Activated gamma-delta T cell (primary cell): Measurements from ENCODE around the gene PTPN14.

Experiments
- DNase-seq: peaks from one replicate; lab custom pipeline; 2025; lab: John Stamatoyannopoulos, UW

The PTPN14 gene

DNA sequence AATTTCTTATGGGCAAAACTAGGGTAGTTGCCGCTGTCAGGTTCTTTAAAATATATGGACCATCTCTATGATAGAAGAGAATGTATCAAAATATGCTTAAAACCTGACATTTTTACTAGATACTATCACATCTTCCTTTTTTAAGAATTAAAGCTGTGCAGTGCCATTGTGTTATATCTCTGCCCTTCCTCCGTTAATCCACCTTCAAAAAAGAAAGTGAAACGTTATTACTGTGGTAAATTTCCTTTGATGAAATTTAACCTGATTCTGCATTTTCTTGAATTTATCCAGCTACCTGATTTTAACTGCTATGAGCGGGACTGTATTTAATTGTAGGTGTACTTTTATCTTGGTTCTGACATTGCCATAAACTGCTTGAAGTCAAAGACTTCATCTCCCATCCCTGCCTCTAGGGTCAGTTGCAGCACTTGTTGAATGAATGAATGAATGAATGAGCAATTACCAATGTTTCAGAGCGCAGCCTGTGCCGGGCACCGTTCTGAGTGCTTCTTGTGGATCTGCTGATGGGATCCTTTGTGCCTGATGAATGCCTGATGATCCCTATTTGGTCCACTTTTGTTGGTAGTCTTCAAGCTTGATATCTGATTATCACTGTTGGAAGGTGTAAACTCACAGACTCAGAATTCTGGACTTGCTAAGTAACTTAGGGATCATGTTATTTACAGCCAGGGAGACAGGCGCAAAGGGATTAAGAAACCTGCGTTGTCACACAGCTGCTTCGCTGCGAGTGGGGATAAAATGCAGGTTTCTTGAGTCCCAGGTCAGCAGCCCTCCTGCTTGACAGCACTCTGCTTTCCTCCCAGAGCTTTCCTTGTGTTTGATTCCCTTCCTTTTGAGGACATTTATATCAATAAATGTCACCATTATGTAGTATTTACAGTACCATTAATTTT is 240.4 kb downstream of the PTPN14 start:
- DNase-seq, result no peak

GRCh38 chr1:214310010-214310409 is 241.4 kb downstream of the PTPN14 start:
- no peak for DNase-seq

DNA sequence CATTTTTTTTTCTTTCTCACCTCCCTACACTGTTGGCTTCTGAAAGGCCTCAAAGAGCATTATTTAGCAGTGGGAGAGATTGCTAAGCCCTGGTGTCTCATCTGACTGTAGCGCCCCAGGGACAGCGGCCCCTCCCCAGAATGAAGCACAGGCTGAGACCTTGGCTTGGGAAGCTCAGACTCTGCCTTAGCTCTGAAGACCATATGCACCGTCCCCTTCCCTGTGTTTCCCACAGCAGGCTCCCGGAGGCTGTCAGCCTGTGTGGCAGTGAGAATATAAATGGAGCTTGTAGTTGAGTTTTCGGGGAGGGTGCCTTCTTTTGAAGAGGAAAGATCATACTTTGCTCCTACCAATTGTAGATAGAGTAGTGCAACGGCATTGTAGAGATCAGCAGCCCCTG is 245.1 kb downstream of the PTPN14 start:
- DNase-seq, result no peak

- no peak for DNase-seq
Measured at GRCh38 chr1:214305164-214305751, 246.1 kb downstream of the PTPN14 start.

- no peak for DNase-seq
Measured at GRCh38 chr1:214303141-214303930, 248.1 kb downstream of the PTPN14 start.

DNA sequence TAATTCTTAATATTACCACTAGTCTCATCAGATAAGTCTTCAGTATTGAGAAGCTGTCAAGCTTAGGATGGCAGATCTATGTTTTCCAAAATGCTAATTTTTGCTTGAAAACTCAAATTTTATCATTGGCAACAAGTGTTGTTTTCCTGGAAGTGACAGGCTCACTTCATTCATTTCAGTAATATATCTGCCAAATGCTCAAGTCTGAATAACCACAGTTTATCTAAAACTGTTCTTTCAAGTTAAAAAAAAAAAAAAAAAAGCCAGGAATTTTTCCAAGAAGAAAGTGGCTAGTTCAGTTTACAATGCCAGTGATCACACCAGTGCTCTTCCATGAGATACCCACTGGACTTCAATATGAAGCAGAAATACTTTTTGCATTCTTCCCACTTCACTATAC is 249.9 kb downstream of the PTPN14 start:
- no peak for DNase-seq

DNA sequence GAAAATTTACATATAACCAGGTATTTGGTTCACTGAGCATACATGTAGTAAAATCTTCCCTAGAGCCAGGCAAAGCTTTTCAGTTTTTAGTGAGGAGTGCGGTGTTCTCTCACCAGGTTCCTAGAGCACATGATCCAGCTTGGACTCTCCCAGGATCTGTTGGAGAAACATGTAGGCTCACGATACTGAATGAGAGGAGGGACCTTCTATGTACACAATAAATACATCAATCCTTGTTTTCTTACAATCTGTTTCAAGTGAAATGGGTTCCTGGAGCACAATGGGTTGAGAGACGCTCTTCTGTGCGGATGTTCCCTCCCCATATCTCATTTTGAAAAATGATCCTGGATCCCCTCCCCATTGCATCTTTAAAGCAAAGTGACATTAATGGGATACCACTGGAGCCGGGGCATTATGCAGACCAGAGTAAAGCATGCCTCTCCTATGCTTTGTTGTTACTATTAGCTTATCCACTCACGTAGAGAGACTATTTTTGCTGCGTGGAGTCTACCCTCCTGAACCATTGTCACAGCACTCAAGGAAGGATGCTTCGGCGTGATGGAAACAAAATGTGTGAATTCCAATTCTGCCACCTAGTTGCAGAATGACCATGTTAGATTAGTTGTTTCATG is 251.1 kb downstream of the PTPN14 start:
- no peak for DNase-seq
